Measurements from ENCODE around the gene FZD8.

- TF ChIP-seq CTCF (conservative IDR thresholded peaks at IDR 0.05; ENCODE audit: low read depth, low read length) (no peak), ELK1 (IDR thresholded peaks at IDR 0.05; ENCODE audit: borderline replicate concordance, low read depth, low read length) (no peak), POLR2A (IDR thresholded peaks at IDR 0.05; ENCODE audit: low read depth, low read length) (no peak), FOS (IDR thresholded peaks at IDR 0.05; ENCODE audit: low read depth, low read length) (no peak; the same call in 1 of the 2 replicates), CEBPB (IDR thresholded peaks at IDR 0.05; ENCODE audit: low read depth, low read length) (no peak), BHLHE40 (IDR thresholded peaks at IDR 0.05; ENCODE audit: low read depth, low read length) (no peak), SMC3 (IDR thresholded peaks at IDR 0.05; ENCODE audit: low read depth, low read length) (no peak), RFX5 (IDR thresholded peaks at IDR 0.05; ENCODE audit: low read depth, low read length) (no peak), RAD21 (IDR thresholded peaks at IDR 0.05; ENCODE audit: low read length) (no peak), MXI1 (IDR thresholded peaks at IDR 0.05; ENCODE audit: borderline replicate concordance, low read depth, low read length) (no peak), USF2 (IDR thresholded peaks at IDR 0.05; ENCODE audit: low read depth, low read length) (no peak), NFE2L2 (IDR thresholded peaks at IDR 0.05; ENCODE audit: low read depth, low read length) (no peak), MAFK (IDR thresholded peaks at IDR 0.05; ENCODE audit: low read depth, low read length) (no peak), RCOR1 (IDR thresholded peaks at IDR 0.05; ENCODE audit: insufficient replicate concordance, low read length) (no peak)
Observed at GRCh38 chr10:35626971-35627507, 15.1 kb downstream of the FZD8 start.
